Kidney (tissue), 14 donors: ENCODE data around the gene BOD1L1. TPM values are rescaled to one million over a fixed set of nuclear protein-coding genes. Genes with fewer than 3 reads are reported as not detected.

Experiments used
- DNase-seq, 5 donors: peaks; one replicate each; pipeline ENCODE4 v3.0.0-alpha.2; 2013 to 2020
- FAIRE-seq: peaks from 2 replicates; lab custom pipeline; 2012; peaks lifted over from hg19 to GRCh38; lab: Jason Lieb, UNC
- H3K27ac ChIP-seq, 2 donors: one replicate each; pipeline ENCODE4 v1.7.0; 2013; ENCODE audit warnings: low read depth in 2 of 2, low read length in 2 of 2, inconsistent platforms in 1 of 2
- H3K27me3 ChIP-seq: one replicate; pipeline ENCODE4 v1.7.1; 2013; ENCODE audit warnings: low read length, inconsistent platforms; ENCODE audit not compliant: control insufficient read depth, insufficient read depth
- H3K36me3 ChIP-seq, 3 donors: one replicate each; pipeline versions ENCODE4 v1.7.0 to v1.7.1; 2013; ENCODE audit warnings: low read length in 3 of 3, control low read depth in 1 of 3, inconsistent platforms in 1 of 3; ENCODE audit not compliant: insufficient read depth in 3 of 3, control insufficient read depth in 2 of 3
- H3K4me1 ChIP-seq, 3 donors: one replicate each; pipeline versions ENCODE4 v1.7.0 to v1.7.1; 2013; ENCODE audit warnings: low read length in 3 of 3, inconsistent platforms in 1 of 3, low read depth in 1 of 3; ENCODE audit not compliant: control insufficient read depth in 2 of 3, insufficient read depth in 2 of 3
- H3K4me3 ChIP-seq, 3 donors: one replicate each; pipeline versions ENCODE4 v1.7.0 to v1.8.1; 2013; ENCODE audit warnings: low read length in 3 of 3, control low read depth in 1 of 3, inconsistent platforms in 1 of 3
- H3K9ac ChIP-seq, 3 donors: one replicate each; pipeline versions ENCODE4 v1.7.0 to v1.7.1; 2013; ENCODE audit warnings: low read length in 3 of 3, control low read depth in 1 of 3, inconsistent platforms in 1 of 3
- H3K9me3 ChIP-seq, 3 donors: one replicate each; pipeline versions ENCODE4 v1.7.0 to v1.7.1; 2013; ENCODE audit warnings: low read length in 3 of 3, control low read depth in 1 of 3, inconsistent platforms in 1 of 3; ENCODE audit not compliant: control insufficient read depth in 2 of 3, insufficient read depth in 1 of 3
- intact Hi-C: fragments of 100-400 bp; cut with DNase I; formaldehyde crosslinking; loops from one replicate; pipeline ENCODE4 v1.11.1; 2022
- polyA plus RNA-seq: library from polyadenylated mRNA; stranded (reverse); fragments of 350-450 nt; fragmentation: Illumina TruSeq; extraction: RNeasy Lipid Tissue Mini Kit (QIAGEN cat#74804); gene quantifications from one replicate; pipeline ENCODE4 v1.2.3, GENCODE V29; 2014; ENCODE audit warnings: low read depth, low replicate concordance; ENCODE audit not compliant: insufficient read depth
- total RNA-seq: library from RNA; stranded (reverse); fragmentation: NEBNext Ultra II Directional; extraction: Animal tissue kit (Norgen Biotek cat#: 25700); gene quantifications from one replicate; pipeline ENCODE4 v1.2.1, GENCODE V29; 2021
- TF ChIP-seq, protein P1 (sequence below): IDR thresholded peaks from 3 replicates; pipeline ENCODE4 v1.5.1; 2012; ENCODE audit warnings: mild to moderate bottlenecking, moderate library complexity, borderline replicate concordance; ENCODE audit not compliant: insufficient read depth; ENCODE audit errors: extremely low read depth
- donor health status: control.
- donor health status: control.
- donor health status: control.
- donor health status: control.
- donor health status: control.
- donor health status: DM: yes; HTN: yes; CAD: no.
- donor health status: Normal renal cell carcinoma (clear cell type).

The BOD1L1 gene
- total and polyA plus RNA-seq, 2 donors from 2014 or later, result 9.0 to 45.6 TPM

DNA sequence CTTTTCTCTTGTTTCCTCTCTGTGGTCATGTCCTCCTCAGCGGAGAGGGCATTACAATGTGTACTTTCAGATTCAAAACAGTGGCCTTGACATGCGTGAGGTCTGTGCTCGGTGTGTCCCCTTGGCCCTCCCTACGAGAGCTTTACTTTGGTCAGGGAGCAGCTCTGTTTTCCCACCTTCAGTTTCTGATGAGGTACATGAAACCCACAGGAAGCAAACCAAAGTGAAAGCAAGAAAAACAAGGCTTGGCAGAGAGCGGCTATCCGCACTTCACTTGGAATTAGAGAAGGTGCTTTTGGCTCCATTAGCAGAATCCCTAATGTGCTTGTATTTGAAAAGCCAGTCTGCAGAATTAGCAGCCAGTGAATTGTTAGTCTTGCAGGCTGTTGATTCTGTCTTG lies 19.5 kb upstream of the BOD1L1 start:
- DNase-seq (no peak), FAIRE-seq (no peak)
- Histone ChIP-seq H3K4me3 (no peak overlapping the region), H3K9ac (no peak overlapping the region), H3K27me3 (no peaks in the 10 kb centered on the region), H3K9me3 (no peaks in the 10 kb centered on the region), H3K4me1 (no peaks in the 10 kb centered on the region), H3K36me3 (no peaks in the 10 kb centered on the region), H3K27ac (no peak overlapping the region)
- intact Hi-C loops, result no loop called here
- TF ChIP-seq, protein P1, sequence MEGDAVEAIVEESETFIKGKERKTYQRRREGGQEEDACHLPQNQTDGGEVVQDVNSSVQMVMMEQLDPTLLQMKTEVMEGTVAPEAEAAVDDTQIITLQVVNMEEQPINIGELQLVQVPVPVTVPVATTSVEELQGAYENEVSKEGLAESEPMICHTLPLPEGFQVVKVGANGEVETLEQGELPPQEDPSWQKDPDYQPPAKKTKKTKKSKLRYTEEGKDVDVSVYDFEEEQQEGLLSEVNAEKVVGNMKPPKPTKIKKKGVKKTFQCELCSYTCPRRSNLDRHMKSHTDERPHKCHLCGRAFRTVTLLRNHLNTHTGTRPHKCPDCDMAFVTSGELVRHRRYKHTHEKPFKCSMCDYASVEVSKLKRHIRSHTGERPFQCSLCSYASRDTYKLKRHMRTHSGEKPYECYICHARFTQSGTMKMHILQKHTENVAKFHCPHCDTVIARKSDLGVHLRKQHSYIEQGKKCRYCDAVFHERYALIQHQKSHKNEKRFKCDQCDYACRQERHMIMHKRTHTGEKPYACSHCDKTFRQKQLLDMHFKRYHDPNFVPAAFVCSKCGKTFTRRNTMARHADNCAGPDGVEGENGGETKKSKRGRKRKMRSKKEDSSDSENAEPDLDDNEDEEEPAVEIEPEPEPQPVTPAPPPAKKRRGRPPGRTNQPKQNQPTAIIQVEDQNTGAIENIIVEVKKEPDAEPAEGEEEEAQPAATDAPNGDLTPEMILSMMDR, result no peak

DNA sequence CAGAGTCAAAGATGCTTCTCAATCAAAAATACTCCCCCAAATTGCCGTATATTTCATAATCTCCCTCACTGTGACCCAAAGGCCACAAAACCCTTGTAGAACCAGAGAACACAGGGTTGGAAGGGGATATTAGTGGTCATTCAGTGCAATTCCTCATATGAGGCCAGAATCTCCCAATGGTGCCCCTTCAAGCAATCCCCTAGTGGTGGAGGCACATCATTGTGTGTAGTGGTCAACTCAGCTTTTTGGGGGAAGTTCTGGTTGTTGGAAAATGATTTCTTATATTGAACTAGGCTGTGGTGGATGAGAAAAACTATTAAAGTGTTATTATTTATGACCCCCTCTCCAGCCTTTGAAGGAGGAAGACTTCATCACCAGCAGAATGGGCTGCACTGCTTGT lies 17.6 kb upstream of the BOD1L1 start:
- intact Hi-C loops, result no loop called here

DNA sequence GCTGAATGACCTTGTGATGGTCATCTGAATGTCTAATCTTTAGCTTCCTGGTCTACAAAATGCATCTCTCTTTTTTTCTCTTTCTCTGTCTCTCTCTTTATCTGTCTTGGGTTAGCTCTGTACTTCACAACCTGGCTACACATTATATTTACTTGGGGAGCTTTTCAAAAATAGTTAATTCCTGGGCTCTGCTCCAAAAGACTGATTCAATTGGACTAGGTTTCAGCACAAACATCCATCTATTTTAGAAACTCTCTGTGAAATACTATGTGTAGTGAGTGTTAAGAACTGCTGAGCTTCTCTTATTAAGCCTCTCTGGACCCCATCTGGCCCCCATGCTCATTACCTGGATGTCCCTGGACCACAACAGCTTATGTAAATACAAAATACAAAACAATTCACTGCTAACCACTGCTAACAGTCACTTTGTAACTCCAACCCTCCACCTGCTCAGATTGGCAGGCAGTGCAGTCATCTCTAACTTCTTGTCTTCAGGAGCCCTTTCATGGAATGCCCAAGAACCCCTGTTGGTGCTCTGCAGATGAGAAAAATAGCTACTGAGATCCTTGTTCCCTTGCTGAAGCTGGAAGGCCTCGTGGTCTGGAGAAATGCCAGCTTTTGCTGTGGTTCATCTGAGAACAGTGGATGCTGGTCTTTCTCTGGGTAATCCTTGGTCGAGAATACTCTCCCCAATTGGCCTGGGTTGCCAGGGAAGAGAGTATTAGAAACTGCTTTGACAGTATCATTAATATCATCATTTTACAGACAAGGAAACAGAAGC lies 14.8 kb upstream of the BOD1L1 start:
- intact Hi-C loops, result no loop called here
- FAIRE-seq, result no peak
- TF ChIP-seq, protein P1, result no peak
- peak overlapping the region in 1 of 3 donors; percentile 6 for H3K9ac ChIP-seq
- H3K36me3 ChIP-seq, result no peaks in the 10 kb centered on the region
- peaks cover 0 to 5% (median 0%) of the 10 kb centered on the region in 3 donors for H3K4me1 ChIP-seq
- no peak overlapping the region for H3K4me3 ChIP-seq
- H3K27ac ChIP-seq, result no peak overlapping the region
- H3K27me3 ChIP-seq, result no peaks in the 10 kb centered on the region
- no peaks in the 10 kb centered on the region for H3K9me3 ChIP-seq
- peak in 1 of 5 donors; percentile 22 for DNase-seq

More for the DNA sequence above, 17.6 kb upstream of the BOD1L1 start:
- Histone ChIP-seq H3K27me3 (no peaks in the 10 kb centered on the region), H3K9ac (no peak overlapping the region), H3K27ac (no peak overlapping the region), H3K36me3 (no peaks in the 10 kb centered on the region), H3K9me3 (no peaks in the 10 kb centered on the region), H3K4me1 (peaks cover 0 to 5% (median 0%) of the 10 kb centered on the region in 3 donors), H3K4me3 (no peak overlapping the region)
- TF ChIP-seq, protein P1, result no peak
- no peak for DNase-seq
- no peak for FAIRE-seq

DNA sequence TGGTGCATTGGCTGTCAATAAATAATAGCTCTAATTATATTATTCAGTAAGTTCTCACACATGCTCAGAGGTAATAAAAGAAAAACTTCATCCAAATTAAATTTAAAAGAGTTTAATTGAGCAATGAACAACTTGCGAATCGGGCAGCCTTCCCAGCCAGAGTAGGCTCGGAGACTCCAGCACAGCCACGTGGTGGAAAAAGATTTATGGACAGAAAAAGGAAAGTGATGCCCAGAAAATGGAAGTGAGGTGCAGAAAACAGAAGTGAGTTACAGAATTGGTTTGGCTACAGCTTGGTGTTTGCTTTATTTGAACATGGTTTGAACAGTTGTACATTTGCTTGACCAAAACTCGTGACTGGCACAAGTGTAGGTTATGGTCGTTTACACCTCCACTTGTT lies 13.6 kb upstream of the BOD1L1 start:
- Histone ChIP-seq H3K4me3 (no peak overlapping the region), H3K9me3 (no peaks in the 10 kb centered on the region), H3K36me3 (no peaks in the 10 kb centered on the region), H3K4me1 (peaks cover 0 to 5% (median 0%) of the 10 kb centered on the region in 3 donors), H3K9ac (no peak overlapping the region), H3K27ac (peak overlapping the region in 1 of 2 donors; percentile 61), H3K27me3 (no peaks in the 10 kb centered on the region)
- TF ChIP-seq, protein P1, result no peak
- FAIRE-seq (no peak), DNase-seq (no peak)
- intact Hi-C loops, result no loop called here
